A549 (cell line): ENCODE results near the gene ARHGAP26.

Experiments
- CTCF ChIP-seq: fragments of >200 bp; sonication (Bioruptor Twin); formaldehyde crosslinking; IDR thresholded peaks from 3 replicates; pipeline ENCODE4 v1.5.1; 2016
- KDM1A ChIP-seq: fragments of 200-600 bp; sonication (generic); IDR thresholded peaks from 2 replicates; pipeline ENCODE4 v1.6.1; 2016; ENCODE audit warnings: low read depth, mild to moderate bottlenecking
- MAX ChIP-seq: IDR thresholded peaks from 2 replicates; pipeline ENCODE4 v1.6.1; 2012
- PBX3 ChIP-seq: IDR thresholded peaks from 2 replicates; pipeline ENCODE4 v1.6.1; 2012
- TF ChIP-seq, protein P1 (sequence below): fragments of 200-600 bp; sonication (generic); IDR thresholded peaks from 2 replicates; pipeline ENCODE4 v1.6.1; 2016; ENCODE audit warnings: antibody characterized with exemption, mild to moderate bottlenecking, moderate library complexity

GRCh38 chr5:143244990-143245389, 474.8 kb downstream of the ARHGAP26 start:
- TF ChIP-seq KDM1A (no peak), MAX (no peak), CTCF (no peak), PBX3 (no peak)
- TF ChIP-seq, protein P1, sequence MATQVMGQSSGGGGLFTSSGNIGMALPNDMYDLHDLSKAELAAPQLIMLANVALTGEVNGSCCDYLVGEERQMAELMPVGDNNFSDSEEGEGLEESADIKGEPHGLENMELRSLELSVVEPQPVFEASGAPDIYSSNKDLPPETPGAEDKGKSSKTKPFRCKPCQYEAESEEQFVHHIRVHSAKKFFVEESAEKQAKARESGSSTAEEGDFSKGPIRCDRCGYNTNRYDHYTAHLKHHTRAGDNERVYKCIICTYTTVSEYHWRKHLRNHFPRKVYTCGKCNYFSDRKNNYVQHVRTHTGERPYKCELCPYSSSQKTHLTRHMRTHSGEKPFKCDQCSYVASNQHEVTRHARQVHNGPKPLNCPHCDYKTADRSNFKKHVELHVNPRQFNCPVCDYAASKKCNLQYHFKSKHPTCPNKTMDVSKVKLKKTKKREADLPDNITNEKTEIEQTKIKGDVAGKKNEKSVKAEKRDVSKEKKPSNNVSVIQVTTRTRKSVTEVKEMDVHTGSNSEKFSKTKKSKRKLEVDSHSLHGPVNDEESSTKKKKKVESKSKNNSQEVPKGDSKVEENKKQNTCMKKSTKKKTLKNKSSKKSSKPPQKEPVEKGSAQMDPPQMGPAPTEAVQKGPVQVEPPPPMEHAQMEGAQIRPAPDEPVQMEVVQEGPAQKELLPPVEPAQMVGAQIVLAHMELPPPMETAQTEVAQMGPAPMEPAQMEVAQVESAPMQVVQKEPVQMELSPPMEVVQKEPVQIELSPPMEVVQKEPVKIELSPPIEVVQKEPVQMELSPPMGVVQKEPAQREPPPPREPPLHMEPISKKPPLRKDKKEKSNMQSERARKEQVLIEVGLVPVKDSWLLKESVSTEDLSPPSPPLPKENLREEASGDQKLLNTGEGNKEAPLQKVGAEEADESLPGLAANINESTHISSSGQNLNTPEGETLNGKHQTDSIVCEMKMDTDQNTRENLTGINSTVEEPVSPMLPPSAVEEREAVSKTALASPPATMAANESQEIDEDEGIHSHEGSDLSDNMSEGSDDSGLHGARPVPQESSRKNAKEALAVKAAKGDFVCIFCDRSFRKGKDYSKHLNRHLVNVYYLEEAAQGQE = no peak
